ENCODE results near the gene RAB5IF. TPM values are rescaled to one million over a fixed set of nuclear protein-coding genes. Genes with fewer than 3 reads are reported as not detected.
"Not testable (repeated sequence)": the region's sequence is repeated elsewhere in the genome, so short reads cannot be mapped to it uniquely, and the experiment has no call there.

The RAB5IF gene
- total and polyA plus RNA-seq, 2 of the 13 experiments (the other 11 are each of a cell fraction or from before 2014, with no cell fraction given): 261 to 305 TPM

GRCh38 chr20:36564726-36565121, 40.9 kb upstream of the RAB5IF start:
- CTCF ChIA-PET (ENCODE audit: low intra/inter-chr PET ratio, low total read pairs); intact Hi-C loops (cut with micrococcal nuclease; ENCODE audit: unreplicated experiment); H3K9me3 ChIP-seq (ENCODE audit: low read length); H3K27me3 ChIP-seq (ENCODE audit: control insufficient read depth in 1 of 2, insufficient read depth in 2 of 2, low read length in 2 of 2); in situ Hi-C loops (cut with HindIII; ENCODE audit: extremely low pct_ligation_motif_present, low pct_unique_long_range_greater_than_20kb); FAIRE-seq; H3K4me2 ChIP-seq (ENCODE audit: low read depth, low read length); H3K36me3 ChIP-seq (replicated peaks in 1 of 2; ENCODE audit: control insufficient read depth in 1 of 2, insufficient read depth in 2 of 2, low read length in 2 of 2); ATAC-seq; H3K27ac ChIP-seq (ENCODE audit: extremely low read length, insufficient read depth, low read length); BruUV-seq (replicated peaks); H3K9ac ChIP-seq (ENCODE audit: insufficient read depth, low read depth, low read length); DNase-seq (ENCODE audit: low spot score); H2AFZ ChIP-seq (ENCODE audit: low read length); H3K4me3 ChIP-seq (replicated peaks in 1 of 3; ENCODE audit: insufficient read depth in 1 of 3, low read depth in 2 of 3, low read length in 3 of 3); H4K20me1 ChIP-seq (ENCODE audit: insufficient read depth, low read length); POLR2A ChIA-PET; H3K79me2 ChIP-seq (ENCODE audit: insufficient read depth, low read length); TF ChIP-seq ZBTB40 (CRISPR knock-in tag; IDR thresholded peaks at IDR 0.05); NONO (CRISPR knock-in tag; conservative IDR thresholded peaks at IDR 0.05): not testable (repeated sequence)
- peak; percentile 14; the same call in 1 of the 2 replicates for TF ChIP-seq ZBTB40 (IDR thresholded peaks at IDR 0.05)
- 0 out of 2 replicates have a peak, but pooled peaks have one; percentile 55 for TF ChIP-seq NONO (IDR thresholded peaks at IDR 0.05)
- TF ChIP-seq NBN (conservative IDR thresholded peaks at IDR 0.05): peak; percentile 73; the same call in 1 of the 2 replicates
- 96% methylated on average over 6 of the region's 6 CpGs for WGBS (ENCODE audit: low lambda C conversion rate)
- peaks cover 14% of the 10 kb centered on the region for H3K4me1 ChIP-seq (ENCODE audit: insufficient read depth, low read length)

All from HepG2 (cell line).